Colon (tissue), 2 donors: ENCODE measurements around the gene DLGAP4.

ENCODE experiments used
- FAIRE-seq: peaks from 2 replicates; lab custom pipeline; 2012; peaks lifted over from hg19 to GRCh38; lab: Jason Lieb, UNC
- donor health status: control.
- donor health status: control.

Gene DLGAP4

GRCh38 chr20:36305602-36306551, at the start of gene DLGAP4:
Gene DLGAP4, plus strand, starts transcription at chr20:36306339. Its CDS starts 125,379 bp downstream, at chr20:36431718.
- FAIRE-seq: no peak

GRCh38 chr20:36259177-36260061, 46.7 kb upstream of the DLGAP4 start:
- FAIRE-seq: no peak

GRCh38 chr20:36260316-36260715, 45.8 kb upstream of the DLGAP4 start:
- no peak for FAIRE-seq

- no peak for FAIRE-seq
Observed at GRCh38 chr20:36261389-36262105, 44.6 kb upstream of the DLGAP4 start.

- no peak for FAIRE-seq
Observed at GRCh38 chr20:36262440-36262839, 43.7 kb upstream of the DLGAP4 start.

GRCh38 chr20:36264426-36265246, 41.5 kb upstream of the DLGAP4 start:
- FAIRE-seq: no peak

GRCh38 chr20:36266189-36266588, 40.0 kb upstream of the DLGAP4 start:
- FAIRE-seq: no peak

GRCh38 chr20:36267605-36268381, 38.3 kb upstream of the DLGAP4 start:
- no peak for FAIRE-seq

- FAIRE-seq: no peak
Observed at GRCh38 chr20:36268440-36269342, 37.4 kb upstream of the DLGAP4 start.

GRCh38 chr20:36269507-36269906, 36.6 kb upstream of the DLGAP4 start:
- FAIRE-seq: no peak

GRCh38 chr20:36270744-36271638, 35.1 kb upstream of the DLGAP4 start:
- no peak for FAIRE-seq

- no peak for FAIRE-seq
Observed at GRCh38 chr20:36271639-36272546, 34.2 kb upstream of the DLGAP4 start.

GRCh38 chr20:36272547-36273220, 33.5 kb upstream of the DLGAP4 start:
- FAIRE-seq: no peak

- no peak for FAIRE-seq
Observed at GRCh38 chr20:36273414-36274180, 32.5 kb upstream of the DLGAP4 start.

- no peak for FAIRE-seq
Observed at GRCh38 chr20:36274181-36274841, 31.8 kb upstream of the DLGAP4 start.
